GM21515 (cell line): ENCODE measurements around the gene ATOH8.

Source experiments
- ATAC-seq: cut with Tn5 transposase; IDR thresholded peaks from one replicate; pipeline ENCODE4 v1.9.1; 2021; ENCODE audit not compliant: unreplicated experiment

ATOH8 gene

DNA sequence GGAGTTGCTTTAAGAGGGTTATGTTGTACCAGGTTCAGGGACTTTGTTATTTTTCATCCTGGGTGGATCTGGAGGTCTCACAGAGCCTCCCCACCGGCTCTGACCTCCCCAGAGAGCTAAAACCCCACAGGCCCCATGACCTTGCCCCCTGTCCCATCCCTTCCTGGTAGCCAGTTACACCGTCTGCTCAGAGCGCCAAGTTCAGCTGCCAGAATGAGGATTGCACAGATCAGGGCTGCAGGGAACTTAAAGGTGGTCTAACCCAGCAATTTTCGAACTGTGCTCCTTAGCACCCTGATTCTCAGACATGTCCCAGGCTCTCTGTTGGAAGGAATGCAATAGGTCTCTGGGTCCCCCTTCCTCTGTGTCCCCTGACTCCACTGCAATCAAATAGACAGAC is 32.1 kb downstream of the ATOH8 start:
- no peak for ATAC-seq

GRCh38 chr2:85786444-85786843 is 32.7 kb downstream of the ATOH8 start:
- ATAC-seq, result no peak

- ATAC-seq, result no peak
Observed at GRCh38 chr2:85786865-85787264, 33.1 kb downstream of the ATOH8 start.

DNA sequence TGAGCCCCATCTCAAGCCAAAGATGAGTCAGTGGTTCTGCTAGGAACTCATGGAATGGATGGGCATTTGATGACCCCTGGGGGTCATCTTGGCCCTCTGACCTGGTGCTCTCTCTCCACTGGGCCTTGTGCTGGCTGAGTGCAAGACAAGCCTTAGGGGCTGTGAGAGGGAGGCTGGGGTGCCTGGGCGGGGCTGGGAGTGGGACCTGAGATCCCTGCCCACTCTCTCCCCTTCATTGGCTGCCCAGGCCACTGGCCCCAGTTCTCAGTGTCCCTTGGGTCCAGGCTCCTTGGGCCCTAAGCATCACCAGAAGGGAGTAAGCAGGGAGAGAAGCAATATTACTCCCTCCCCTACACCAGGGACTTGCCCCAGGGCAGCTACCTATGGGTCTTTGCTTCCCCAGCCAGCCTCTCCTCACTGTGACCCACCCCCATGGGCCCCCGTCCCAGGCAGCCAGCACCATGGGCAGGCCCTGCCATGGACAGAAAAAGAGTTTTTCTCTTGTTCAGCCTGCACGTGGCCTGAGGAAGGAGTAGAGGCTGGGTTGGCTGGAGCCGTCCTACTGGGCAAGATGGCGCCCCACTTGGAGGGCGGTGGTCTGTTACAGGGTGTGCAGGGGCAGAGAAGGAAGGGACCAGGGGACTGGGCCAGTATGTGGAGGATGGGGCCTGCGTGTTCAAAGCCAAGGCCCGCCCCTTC is 33.6 kb downstream of the ATOH8 start:
- no peak for ATAC-seq

GRCh38 chr2:85787981-85788340 is 34.2 kb downstream of the ATOH8 start:
- no peak for ATAC-seq

- no peak for ATAC-seq
Observed at GRCh38 chr2:85788603-85789002, 34.8 kb downstream of the ATOH8 start.

DNA sequence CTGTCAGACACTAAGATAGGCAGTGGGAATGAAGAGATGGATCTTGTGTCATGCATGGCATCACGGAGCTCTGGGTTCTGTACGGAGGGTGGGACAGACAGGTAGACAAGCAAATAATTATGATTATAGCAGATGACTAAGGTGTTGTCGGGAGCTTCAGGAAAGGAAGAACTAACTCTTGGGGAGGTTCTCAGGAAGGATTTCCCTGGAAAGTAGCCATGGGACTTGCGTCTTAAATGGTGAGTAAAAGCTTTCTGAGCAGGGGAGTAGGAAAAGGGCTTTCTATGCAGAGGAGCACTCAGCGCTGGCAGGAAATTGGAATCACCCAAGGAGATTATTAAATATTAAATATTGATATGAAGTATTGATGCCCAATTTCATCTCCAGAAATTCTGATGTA is 35.5 kb downstream of the ATOH8 start:
- no peak for ATAC-seq

DNA sequence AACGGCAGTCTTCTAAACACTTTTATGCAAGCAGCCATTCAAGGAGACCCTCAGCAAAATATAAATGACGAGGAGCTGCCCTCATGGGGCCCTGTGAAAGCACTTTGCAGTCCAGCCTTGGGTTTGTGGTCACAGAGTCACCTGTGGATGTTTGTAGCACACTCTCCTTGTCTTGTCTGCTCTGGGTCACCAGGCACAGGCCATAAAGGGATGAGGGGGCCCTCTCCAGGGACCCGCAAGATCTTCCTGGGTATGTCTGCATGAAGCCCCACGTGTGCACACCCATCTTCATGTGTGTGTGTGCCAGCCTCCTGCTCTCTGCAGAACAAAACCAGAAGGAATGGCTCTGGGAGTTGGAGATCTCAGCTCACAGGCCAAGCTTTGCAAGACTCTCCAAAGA is 36.2 kb downstream of the ATOH8 start:
- ATAC-seq, result no peak

- ATAC-seq, result no peak
Observed at GRCh38 chr2:85790499-85791188, 36.9 kb downstream of the ATOH8 start.

GRCh38 chr2:85791704-85792565 is 38.1 kb downstream of the ATOH8 start:
- no peak for ATAC-seq

DNA sequence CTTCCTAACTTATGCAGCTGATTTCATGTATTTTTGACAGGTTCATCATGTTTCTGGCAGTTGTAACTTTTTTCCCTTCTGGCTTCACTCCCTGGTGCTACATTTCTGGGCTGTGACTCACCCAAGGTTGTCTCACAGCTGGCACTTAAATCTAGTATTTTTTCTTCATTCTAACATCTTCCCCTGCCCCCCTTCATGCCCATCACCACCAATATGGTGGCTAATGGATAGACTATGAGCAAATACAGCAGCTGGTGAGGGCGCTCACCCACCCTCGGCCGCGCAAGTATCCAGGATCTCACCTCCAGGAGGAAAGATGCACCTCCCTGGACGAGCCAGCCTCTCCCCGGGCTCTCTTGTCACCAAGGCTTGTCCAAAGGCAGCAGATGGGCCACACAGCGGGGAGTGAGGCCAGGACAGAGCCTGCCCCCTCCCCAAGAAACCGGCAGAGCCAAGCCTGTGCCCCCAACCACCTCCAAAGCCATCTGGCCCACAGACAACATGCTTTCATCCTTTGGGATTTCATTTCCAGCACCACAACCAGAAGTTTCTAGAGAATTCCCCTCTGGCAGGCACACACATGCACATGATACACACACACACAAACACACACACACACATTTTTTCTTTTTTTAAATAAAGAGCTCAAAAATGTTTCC is 39.1 kb downstream of the ATOH8 start:
- ATAC-seq, result no peak

GRCh38 chr2:85793584-85793983 is 39.8 kb downstream of the ATOH8 start:
- ATAC-seq, result no peak

DNA sequence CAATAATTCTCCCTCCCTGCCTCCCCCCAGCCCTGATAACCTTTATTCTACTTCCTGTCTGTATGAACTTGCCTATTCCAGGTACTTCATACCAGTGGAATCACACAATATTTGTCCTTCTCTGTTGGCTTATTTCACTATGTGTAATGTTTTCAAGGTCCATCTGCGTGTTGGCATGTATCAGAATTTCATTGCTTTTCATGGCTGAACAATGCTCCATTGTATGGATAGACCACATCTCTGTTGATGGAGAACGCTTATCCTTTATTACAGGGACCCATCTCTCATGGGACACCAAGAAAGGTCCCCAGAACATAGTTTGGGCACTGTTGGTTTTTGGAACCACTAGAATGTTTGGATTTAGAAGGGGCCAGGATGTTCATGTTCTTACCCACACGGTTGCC is 40.2 kb downstream of the ATOH8 start:
- ATAC-seq, result no peak

DNA sequence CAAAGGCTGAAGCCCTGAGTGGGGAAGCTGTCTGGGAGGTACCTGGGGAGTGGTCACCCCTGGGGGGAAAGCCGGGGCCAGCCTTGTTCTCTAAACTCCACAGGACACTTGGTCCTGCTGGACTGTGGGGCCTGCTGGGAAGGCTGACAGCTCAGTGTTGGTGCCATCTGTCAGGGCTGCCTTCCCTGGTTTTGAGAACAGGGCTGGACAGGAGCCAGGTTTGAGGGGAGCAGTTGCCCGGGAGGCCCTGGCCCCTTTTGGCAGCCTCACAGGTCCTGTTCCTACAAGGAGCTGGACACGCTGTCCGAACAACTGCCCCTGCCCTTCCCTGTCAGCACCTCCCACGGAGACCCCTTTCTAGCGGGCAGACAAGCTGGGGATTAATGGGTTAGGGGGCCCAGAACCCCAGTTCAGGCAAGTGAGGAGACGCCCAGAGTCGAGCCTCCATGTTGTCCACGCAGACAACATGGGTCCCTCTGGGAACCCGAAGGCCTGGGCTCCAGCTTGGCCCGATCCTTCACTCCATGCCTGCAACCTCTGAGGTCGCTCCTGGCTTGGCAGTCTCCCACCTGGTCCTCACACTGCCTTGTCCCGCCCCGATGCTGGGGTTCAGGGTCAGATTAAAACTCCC is 40.8 kb downstream of the ATOH8 start:
- ATAC-seq, result no peak

DNA sequence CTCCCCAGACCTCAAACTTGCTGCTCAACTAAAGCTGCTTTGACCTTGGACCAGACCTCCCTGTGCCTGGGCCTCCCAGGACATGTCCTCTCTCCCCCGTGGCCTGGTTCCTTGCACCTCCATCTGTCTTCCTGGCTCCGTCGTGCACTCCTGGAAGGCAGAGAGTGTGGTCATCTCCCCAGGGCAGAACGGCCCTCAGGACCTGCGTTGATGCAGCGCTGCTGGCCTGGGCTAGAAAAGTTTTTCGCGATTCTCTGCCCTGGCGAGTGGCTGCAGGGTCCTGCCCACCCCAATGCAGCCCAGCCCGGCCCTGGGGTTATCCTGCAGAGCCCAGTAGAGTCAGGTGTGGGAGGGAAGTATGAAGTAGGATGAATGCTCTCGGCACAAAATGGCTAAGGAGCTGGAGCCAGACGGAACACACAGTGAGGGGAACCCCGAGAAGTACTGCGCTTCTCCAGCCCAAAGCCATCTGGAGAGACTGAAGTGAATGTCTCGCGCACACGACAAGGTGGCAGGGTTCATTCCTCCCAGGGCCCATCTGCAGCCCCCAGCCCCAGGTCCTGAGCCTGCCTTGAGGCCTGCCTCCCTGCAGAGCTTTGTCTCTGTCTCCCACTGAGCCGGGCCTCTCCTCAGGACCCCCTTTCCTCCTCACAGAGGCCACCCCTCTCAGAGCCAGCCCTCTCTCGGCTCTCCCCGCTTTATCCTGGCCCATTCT is 41.7 kb downstream of the ATOH8 start:
- ATAC-seq, result no peak

DNA sequence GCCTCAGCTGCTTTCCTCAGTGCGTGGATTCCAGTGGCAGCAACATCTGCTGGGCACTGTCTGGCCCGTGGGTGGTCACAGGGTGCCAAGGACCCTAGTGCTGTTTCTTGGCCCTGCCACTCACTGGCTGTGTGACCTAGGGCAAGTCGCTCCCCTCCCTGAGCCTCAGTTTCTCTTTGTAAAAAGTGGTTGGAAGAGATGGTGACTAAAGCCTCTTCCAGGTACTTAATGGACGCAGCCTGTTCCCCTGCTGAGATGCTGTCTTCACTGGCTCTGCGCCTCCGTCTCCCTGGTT is 42.2 kb downstream of the ATOH8 start:
- no peak for ATAC-seq

- no peak for ATAC-seq
Observed at GRCh38 chr2:85796341-85797262, 42.8 kb downstream of the ATOH8 start.

DNA sequence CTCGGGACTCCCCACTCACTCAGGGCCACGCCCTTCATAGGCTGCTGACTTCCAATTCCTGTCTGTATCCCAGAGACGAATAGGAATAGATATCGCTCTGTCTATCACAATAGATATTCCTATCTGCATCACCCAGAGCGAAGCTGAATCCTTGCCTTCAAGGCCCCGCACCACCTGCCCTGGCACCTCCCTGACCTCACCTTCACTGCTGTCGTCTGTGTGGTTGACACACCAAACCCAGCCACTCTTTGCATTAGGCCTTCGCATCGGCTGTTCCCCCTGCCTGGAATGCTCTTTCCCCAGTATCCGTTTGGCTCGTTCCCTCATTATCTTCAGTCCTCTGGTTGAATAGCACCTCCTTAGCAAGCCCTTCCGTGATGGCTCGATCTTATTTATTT is 43.5 kb downstream of the ATOH8 start:
- ATAC-seq, result no peak

GRCh38 chr2:85797921-85798320 is 44.1 kb downstream of the ATOH8 start:
- no peak for ATAC-seq
